Measurements from ENCODE around the gene TIMM13.

DNA sequence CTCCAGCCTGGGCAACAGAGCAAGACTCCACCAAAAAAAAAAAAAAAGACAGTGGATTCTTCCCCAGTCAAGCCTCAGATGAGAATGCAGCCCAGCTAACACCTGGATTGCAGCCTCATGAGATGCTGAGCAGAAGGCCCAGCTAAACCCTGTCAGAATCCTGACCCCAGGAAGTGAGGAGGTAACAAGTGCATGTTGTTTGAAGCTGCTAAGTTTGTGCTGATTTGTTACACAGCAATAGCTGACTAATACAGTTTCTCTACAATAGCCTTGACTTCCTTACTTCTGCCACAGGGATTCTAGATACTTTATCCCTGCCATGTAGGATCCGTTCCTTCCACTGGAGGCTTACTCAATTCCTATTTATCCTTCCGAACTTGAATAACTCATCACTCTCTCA lies 46.8 kb downstream of the TIMM13 start:
- TF ChIP-seq, protein P1, sequence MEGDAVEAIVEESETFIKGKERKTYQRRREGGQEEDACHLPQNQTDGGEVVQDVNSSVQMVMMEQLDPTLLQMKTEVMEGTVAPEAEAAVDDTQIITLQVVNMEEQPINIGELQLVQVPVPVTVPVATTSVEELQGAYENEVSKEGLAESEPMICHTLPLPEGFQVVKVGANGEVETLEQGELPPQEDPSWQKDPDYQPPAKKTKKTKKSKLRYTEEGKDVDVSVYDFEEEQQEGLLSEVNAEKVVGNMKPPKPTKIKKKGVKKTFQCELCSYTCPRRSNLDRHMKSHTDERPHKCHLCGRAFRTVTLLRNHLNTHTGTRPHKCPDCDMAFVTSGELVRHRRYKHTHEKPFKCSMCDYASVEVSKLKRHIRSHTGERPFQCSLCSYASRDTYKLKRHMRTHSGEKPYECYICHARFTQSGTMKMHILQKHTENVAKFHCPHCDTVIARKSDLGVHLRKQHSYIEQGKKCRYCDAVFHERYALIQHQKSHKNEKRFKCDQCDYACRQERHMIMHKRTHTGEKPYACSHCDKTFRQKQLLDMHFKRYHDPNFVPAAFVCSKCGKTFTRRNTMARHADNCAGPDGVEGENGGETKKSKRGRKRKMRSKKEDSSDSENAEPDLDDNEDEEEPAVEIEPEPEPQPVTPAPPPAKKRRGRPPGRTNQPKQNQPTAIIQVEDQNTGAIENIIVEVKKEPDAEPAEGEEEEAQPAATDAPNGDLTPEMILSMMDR (IDR thresholded peaks at IDR 0.05), result no peak
- no peak for TF ChIP-seq POLR2A (IDR thresholded peaks at IDR 0.05)
